ENCODE data around the gene YLPM1.

YLPM1 gene

DNA sequence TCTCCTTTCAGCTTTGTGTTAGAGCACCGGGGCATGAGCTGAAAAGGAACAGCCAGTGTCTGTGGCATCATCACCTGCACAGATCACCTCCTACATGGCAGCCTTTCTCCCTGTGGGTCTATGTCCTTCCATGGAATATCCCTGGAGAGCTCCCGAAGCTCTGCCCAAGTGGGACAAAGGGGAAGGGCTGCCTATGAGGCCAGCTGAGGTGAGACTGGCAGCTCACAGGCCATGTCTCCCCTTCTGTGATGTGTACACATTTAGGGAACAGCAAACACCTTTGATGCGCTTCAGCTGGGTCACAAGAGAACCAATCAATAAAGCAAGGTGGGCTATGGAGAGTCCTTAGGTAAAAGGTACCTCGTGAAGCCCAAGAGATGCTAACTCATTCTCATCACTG lies 108.7 kb downstream of the YLPM1 start:
- H3K9me3 ChIP-seq (ENCODE audit: control insufficient read depth in 2 of 2, low read length in 2 of 2): no peaks in the 10 kb centered on the region
- no peak overlapping the region for H3K4me3 ChIP-seq (ENCODE audit: low read length in 2 of 2)
- H3K9ac ChIP-seq (ENCODE audit: low read length in 2 of 2): no peak overlapping the region
- no peaks in the 10 kb centered on the region for H3K36me3 ChIP-seq (ENCODE audit: control insufficient read depth in 2 of 2, insufficient read depth in 2 of 2, low read length in 2 of 2)
- no peak overlapping the region for H3K27ac ChIP-seq (ENCODE audit: low read length)
- H3K27me3 ChIP-seq (ENCODE audit: control insufficient read depth in 1 of 2, insufficient read depth in 2 of 2, low read length in 2 of 2): no peaks in the 10 kb centered on the region
- no peaks in the 10 kb centered on the region for H3K4me1 ChIP-seq (ENCODE audit: control insufficient read depth, insufficient read depth, low read length)

DNA sequence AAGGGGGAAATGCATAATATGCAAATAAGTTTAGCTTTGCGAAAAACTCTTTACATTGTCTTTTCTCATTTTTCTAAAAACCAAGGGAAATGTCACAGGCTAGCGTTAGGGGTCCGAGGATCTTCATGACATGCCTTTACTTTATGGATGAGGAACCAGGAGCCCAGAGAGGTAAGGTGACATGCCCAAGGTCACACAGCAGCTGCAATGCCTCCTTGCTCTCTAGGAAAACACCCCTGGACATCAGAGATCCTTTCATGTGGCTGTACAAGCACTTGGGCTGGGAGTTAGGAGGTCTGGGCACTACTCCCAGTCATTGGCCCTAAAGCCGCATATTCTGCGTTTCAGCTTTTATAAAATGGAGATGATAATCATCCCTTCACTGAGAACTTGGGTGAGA lies 112.1 kb downstream of the YLPM1 start:
- Histone ChIP-seq H3K4me1 (ENCODE audit: control insufficient read depth, insufficient read depth, low read length) (no peaks in the 10 kb centered on the region), H3K4me3 (ENCODE audit: low read length in 2 of 2) (no peak overlapping the region), H3K27ac (ENCODE audit: low read length) (no peak overlapping the region), H3K27me3 (ENCODE audit: control insufficient read depth in 1 of 2, insufficient read depth in 2 of 2, low read length in 2 of 2) (no peaks in the 10 kb centered on the region), H3K9ac (ENCODE audit: low read length in 2 of 2) (no peak overlapping the region), H3K9me3 (ENCODE audit: control insufficient read depth in 2 of 2, low read length in 2 of 2) (no peaks in the 10 kb centered on the region), H3K36me3 (ENCODE audit: control insufficient read depth in 2 of 2, insufficient read depth in 2 of 2, low read length in 2 of 2) (no peaks in the 10 kb centered on the region)

DNA sequence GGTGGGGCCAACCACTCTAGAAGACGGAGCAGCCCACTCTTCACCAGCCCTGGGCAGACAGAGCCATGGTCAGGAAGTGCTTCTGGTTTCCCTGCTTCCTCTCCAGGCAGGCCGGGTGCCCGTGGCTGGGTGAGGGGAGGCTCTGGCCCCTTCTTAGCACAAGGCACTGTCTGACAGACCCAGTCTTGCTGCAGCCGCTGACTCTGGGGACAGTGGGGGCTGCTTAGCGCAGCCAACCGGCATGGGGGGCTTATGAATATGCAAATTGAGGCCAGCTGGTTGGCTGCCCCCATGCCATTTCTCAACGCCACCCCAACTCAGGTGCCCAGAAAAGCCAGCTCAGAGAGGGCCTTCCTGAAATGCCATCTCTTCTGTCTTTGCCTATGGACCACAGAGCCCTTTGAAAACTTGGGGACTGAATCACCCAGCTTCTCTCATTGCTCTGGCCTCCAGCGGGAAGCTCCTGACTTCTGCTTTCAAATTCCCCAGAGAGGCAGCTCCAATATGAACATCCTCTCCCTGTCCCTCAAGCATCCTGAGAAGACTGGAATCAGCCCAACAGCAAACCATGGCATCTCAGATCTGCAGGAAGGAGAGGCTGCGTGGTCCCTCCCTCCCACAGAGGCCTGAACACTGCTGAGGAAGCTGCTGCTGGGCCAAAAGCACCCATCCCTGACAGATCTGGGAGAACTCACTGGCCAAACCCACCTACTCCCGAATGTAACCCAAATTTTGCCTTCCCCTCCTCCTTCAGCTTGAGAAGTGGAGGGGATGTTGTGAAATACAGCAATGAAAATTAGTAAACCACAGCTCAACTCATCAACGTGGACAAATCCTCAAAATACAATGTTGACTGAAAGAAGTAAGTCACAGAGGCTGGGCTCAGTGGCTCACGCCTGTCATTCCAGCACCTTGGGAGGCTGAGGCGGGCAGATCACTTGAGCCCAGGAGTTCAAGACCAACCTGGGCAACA lies 113.1 kb downstream of the YLPM1 start, which contains the start of gene PROX2:
Gene PROX2 (minus strand): TSS at position 205 of the 973 bp plus-strand sequence. CDS start 12,311 bp downstream, outside the sequence.
- H3K9me3 ChIP-seq (ENCODE audit: control insufficient read depth in 2 of 2, low read length in 2 of 2): no peaks in the 10 kb centered on the region
- peaks cover 4% of the 10 kb centered on the region for H3K4me1 ChIP-seq (ENCODE audit: control insufficient read depth, insufficient read depth, low read length)
- H3K27me3 ChIP-seq (ENCODE audit: control insufficient read depth in 1 of 2, insufficient read depth in 2 of 2, low read length in 2 of 2): no peaks in the 10 kb centered on the region
- H3K36me3 ChIP-seq (ENCODE audit: control insufficient read depth in 2 of 2, insufficient read depth in 2 of 2, low read length in 2 of 2): no peaks in the 10 kb centered on the region
- H3K9ac ChIP-seq (ENCODE audit: low read length in 2 of 2): no peak within 1 kb of the TSS
- H3K27ac ChIP-seq (ENCODE audit: low read length): no peak within 1 kb of the TSS
- H3K4me3 ChIP-seq (ENCODE audit: low read length in 2 of 2): no peak within 1 kb of the TSS

DNA sequence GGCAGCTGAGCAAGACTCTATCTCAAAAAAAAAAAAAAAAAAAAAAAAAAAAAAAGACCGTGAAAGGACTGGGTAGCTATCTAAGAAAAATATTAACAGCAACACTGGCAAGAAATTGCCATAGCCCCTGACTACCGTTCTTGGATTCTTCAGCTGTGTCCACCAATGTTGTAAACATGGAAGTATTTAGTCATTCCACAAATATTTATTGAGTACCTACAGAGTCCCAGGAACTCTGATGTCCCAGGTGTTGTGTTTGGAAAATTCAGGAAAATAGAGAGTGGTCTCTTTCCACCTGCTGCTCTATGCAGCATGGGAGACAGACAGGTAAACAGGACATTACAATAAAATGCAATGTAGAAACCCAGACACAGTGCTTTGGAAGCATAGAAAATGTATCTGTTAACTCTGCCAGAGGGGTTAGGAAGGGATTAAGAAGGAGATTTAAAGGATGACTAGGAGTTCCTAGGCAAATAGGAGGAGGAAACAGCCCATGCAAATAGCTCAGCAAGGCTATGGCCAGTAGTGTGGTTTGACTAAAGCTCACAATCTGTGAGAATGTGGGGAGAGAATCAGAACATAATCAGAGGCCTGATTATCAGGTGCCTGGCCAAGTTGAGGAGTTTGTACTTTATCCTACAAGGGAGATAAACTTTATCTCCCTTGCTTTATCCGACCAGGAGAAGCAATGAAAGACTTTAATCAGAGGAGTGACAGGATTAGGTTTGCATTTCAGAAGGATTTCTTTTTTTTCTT lies 116.5 kb downstream of the YLPM1 start:
- H3K9me3 ChIP-seq (ENCODE audit: control insufficient read depth in 2 of 2, low read length in 2 of 2): no peaks in the 10 kb centered on the region
- no peaks in the 10 kb centered on the region for H3K27me3 ChIP-seq (ENCODE audit: control insufficient read depth in 1 of 2, insufficient read depth in 2 of 2, low read length in 2 of 2)
- H3K4me1 ChIP-seq (ENCODE audit: control insufficient read depth, insufficient read depth, low read length): peaks cover 22% of the 10 kb centered on the region
- no peaks in the 10 kb centered on the region for H3K36me3 ChIP-seq (ENCODE audit: control insufficient read depth in 2 of 2, insufficient read depth in 2 of 2, low read length in 2 of 2)
- H3K9ac ChIP-seq (ENCODE audit: low read length in 2 of 2): no peak overlapping the region
- no peak overlapping the region for H3K4me3 ChIP-seq (ENCODE audit: low read length in 2 of 2)
- no peak overlapping the region for H3K27ac ChIP-seq (ENCODE audit: low read length)

DNA sequence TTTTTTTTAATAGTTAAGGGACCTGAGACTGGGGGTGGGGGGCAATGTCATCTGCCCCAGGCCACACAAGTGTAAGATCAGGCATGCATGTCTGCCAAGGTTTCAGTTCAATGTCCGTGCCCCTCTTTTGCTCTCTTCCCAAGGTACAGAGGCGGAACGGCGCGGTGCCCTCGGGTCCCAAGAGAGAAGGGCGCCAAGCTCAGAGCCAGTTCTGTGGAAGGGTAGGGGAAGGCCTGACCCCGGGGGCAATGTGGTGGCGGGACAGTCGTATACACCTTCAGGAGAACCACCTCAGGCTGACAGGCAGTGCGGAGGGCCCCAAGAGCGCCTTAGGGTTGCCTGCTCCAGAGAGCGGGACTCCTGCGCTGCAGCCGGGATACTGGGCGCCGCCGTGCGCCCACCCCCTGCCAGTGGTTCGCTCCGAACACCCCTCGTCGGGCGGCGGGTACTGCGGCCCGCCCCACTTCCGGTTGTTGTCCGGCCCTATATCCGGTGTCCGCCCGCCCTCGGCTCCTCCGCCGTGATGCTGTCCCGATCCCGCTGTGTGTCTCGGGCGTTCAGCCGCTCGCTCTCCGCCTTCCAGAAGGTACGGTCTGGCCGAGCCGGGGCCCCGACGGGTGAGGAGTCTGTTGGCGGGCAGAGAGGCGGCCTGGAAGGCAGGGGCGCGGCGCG lies 118.5 kb downstream of the YLPM1 start, which contains the start of gene DLST:
Gene DLST (plus strand): TSS at position 486 of the 672 bp plus-strand sequence. CDS start 38 bp downstream, at position 524.
- H3K9me3 ChIP-seq (ENCODE audit: control insufficient read depth in 2 of 2, low read length in 2 of 2): no peaks in the 10 kb centered on the region
- peak within 1 kb of the TSS; percentile 90 to 94 for H3K9ac ChIP-seq (ENCODE audit: low read length in 2 of 2)
- H3K4me1 ChIP-seq (ENCODE audit: control insufficient read depth, insufficient read depth, low read length): peaks cover 28% of the 10 kb centered on the region
- no peaks in the 10 kb centered on the region for H3K27me3 ChIP-seq (ENCODE audit: control insufficient read depth in 1 of 2, insufficient read depth in 2 of 2, low read length in 2 of 2)
- peak within 1 kb of the TSS; percentile 90 for H3K27ac ChIP-seq (ENCODE audit: low read length)
- H3K4me3 ChIP-seq (ENCODE audit: low read length in 2 of 2): peak within 1 kb of the TSS; percentile 97
- H3K36me3 ChIP-seq (ENCODE audit: control insufficient read depth in 2 of 2, insufficient read depth in 2 of 2, low read length in 2 of 2): peaks cover 0 to 6% of the 10 kb centered on the region in 2 donors

DNA sequence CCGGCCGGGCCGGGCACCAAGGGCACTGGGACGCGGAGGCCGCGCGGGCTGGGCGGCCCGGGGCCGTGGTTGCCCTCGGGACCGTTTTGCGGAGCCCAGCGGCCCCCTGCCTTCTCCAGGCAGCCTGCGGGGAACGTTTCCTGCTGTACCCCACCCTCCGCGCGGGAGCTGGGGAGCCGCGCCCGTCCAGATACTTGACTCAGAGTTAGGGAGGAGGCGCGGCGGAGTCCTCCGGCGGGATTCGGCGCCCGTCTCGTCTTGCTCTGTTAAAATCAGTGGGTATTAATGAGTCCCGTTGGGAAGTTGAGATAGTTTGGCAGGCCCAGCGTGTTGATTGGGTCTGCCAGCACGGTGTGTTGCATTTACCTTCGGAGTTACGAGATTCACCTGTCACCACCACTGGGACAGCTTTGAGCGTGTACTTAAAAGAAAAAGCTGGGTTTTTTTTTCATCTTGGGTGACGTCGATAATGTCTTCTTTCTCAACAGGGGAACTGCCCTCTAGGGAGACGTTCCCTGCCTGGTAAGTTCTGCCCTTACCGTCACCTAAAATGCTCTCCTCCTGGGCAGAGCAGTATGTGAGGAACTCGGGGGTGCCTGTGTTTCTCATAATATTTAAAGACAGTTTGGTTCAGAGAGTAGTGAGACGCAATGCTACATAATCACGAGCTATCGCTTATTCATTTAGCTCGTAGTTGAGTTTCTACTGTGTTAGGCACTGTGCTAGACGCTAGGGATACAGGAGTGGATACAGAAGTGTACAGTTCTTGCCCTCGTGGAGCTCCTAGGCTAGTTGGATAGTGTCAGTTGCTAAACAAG lies 119.2 kb downstream of the YLPM1 start:
- Histone ChIP-seq H3K27me3 (ENCODE audit: control insufficient read depth in 1 of 2, insufficient read depth in 2 of 2, low read length in 2 of 2) (no peaks in the 10 kb centered on the region), H3K9ac (ENCODE audit: low read length in 2 of 2) (peak overlapping the region; percentile 90 to 94), H3K9me3 (ENCODE audit: control insufficient read depth in 2 of 2, low read length in 2 of 2) (no peaks in the 10 kb centered on the region), H3K27ac (ENCODE audit: low read length) (peak overlapping the region; percentile 90), H3K4me1 (ENCODE audit: control insufficient read depth, insufficient read depth, low read length) (peaks cover 28% of the 10 kb centered on the region), H3K4me3 (ENCODE audit: low read length in 2 of 2) (peak overlapping the region; percentile 97), H3K36me3 (ENCODE audit: control insufficient read depth in 2 of 2, insufficient read depth in 2 of 2, low read length in 2 of 2) (peaks cover 0 to 6% of the 10 kb centered on the region in 2 donors)
